CD4-positive, alpha-beta memory T cell (primary cell): ENCODE data around the gene ABHD15. TPM values are rescaled to one million over a fixed set of nuclear protein-coding genes. Genes with fewer than 3 reads are reported as not detected.

Experiments
- CTCF ChIA-PET: fragments of 350-600 bp; sonication (Branson Sonifier 250); formaldehyde crosslinking; loops from one replicate; lab custom pipeline; 2021; ENCODE audit warnings: inconsistent platforms; ENCODE audit not compliant: partially characterized antibody; lab: Charles Lee
- POLR2A ChIA-PET: fragments of 350-600 bp; sonication (Branson Sonifier 250); formaldehyde crosslinking; loops from one replicate; lab custom pipeline; 2021; ENCODE audit not compliant: partially characterized antibody; lab: Charles Lee
- DNase-seq, 5 donors: peaks; one replicate each; pipeline versions ENCODE4 v3.0.0 to v3.0.0-alpha.2; 2020 to 2022; ENCODE audit warnings: mixed read lengths in 1 of 5
- H3K27ac ChIP-seq: one replicate; pipeline ENCODE4 v1.7.0; 2013; ENCODE audit warnings: low read depth, low read length
- H3K27me3 ChIP-seq: 2 replicates; pipeline ENCODE4 v1.7.0; 2013; ENCODE audit warnings: mild to moderate bottlenecking, low read length, moderate library complexity; ENCODE audit not compliant: insufficient read depth
- H3K36me3 ChIP-seq: 2 replicates; pipeline ENCODE4 v1.7.0; 2013; ENCODE audit warnings: mild to moderate bottlenecking, low read length, moderate library complexity; ENCODE audit not compliant: insufficient read depth
- H3K4me1 ChIP-seq: 2 replicates; pipeline ENCODE4 v1.7.0; 2013; ENCODE audit warnings: mild to moderate bottlenecking, low read length, moderate library complexity; ENCODE audit not compliant: insufficient read depth
- H3K4me3 ChIP-seq, 2 donors: one replicate each; pipeline ENCODE4 v1.7.0; 2013; ENCODE audit warnings: low read length in 2 of 2, mild to moderate bottlenecking in 1 of 2
- H3K9me3 ChIP-seq, 2 donors: one replicate each; pipeline ENCODE4 v1.7.0; 2013; ENCODE audit warnings: low read length in 2 of 2, control low read depth in 1 of 2; ENCODE audit not compliant: control insufficient read depth in 1 of 2
- H3K27ac Mint-ChIP-seq, 7 donors: one replicate each; pipeline ENCODE4 v1.8.0; 2020 to 2021; ENCODE audit warnings: mixed read lengths in 7 of 7, mild to moderate bottlenecking in 6 of 7, inconsistent platforms in 3 of 7, moderate library complexity in 3 of 7
- H3K27me3 Mint-ChIP-seq, 2 donors: one replicate each; pipeline ENCODE4 v1.8.0; 2020 to 2021; ENCODE audit warnings: mixed read lengths in 2 of 2
- H3K36me3 Mint-ChIP-seq, 2 donors: one replicate each; pipeline ENCODE4 v1.8.0; 2020 to 2021; ENCODE audit warnings: mixed read lengths in 2 of 2, inconsistent platforms in 1 of 2, mild to moderate bottlenecking in 1 of 2
- H3K4me1 Mint-ChIP-seq, 4 donors: one replicate each; pipeline ENCODE4 v1.8.0; 2020 to 2021; ENCODE audit warnings: mixed read lengths in 4 of 4, mild to moderate bottlenecking in 1 of 4
- H3K4me3 Mint-ChIP-seq, 8 donors: one replicate each; pipeline ENCODE4 v1.8.0; 2020 to 2021; ENCODE audit warnings: mixed read lengths in 8 of 8, mild to moderate bottlenecking in 7 of 8, moderate library complexity in 6 of 8, inconsistent platforms in 3 of 8
- H3K9me3 Mint-ChIP-seq, 8 donors: one replicate each; pipeline ENCODE4 v1.8.0; 2020 to 2021; ENCODE audit warnings: mixed read lengths in 8 of 8, mild to moderate bottlenecking in 5 of 8, inconsistent platforms in 3 of 8, moderate library complexity in 1 of 8
- intact Hi-C: fragments of 100-400 bp; cut with micrococcal nuclease; formaldehyde crosslinking; loops from one replicate; pipeline ENCODE4 v1.15.1; 2023
- polyA plus RNA-seq, 2 donors: library from polyadenylated mRNA; unstranded; fragments of 300-500 nt; fragmentation: Illumina TruSeq; gene quantifications; one replicate each; pipeline ENCODE4 v1.2.3, GENCODE V29; 2021
- total RNA-seq, 2 experiments: library from RNA; stranded (reverse); gene quantifications; one replicate each; pipeline ENCODE4 v1.2.3, GENCODE V29; 2021

The ABHD15 gene
- total and polyA plus RNA-seq, 4 experiments from 2014 or later, result 8.2 to 18.8 (median 15.8) TPM

DNA sequence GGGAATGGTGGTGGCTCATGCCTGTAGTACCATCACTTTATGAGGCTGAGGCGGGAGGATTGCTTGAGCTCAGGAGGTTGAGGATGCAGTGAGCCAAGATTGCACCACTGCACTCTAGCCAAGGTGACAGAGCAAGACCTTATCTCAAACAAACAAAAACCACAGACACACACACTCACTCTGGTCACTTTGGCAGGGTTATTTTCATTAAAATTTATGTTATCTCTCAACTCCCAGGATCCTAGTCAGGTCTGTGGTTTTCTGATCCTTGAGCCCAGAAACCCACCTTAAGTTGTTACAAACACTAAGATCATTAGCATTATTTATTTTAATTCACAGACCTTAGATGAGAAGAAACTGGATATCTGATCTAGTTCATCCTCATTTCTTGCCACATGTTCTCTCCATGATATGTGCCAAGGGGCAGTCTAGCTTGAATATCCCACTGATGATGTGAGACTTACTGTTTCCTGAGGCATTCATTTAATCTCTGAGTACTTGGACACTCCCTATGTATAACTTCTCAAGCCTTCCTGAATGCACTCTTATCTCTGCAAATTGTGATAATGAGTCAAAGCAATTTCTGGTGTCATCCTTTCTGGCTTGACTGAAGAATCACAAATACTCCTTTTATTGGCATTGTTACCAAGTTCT lies 9.6 kb downstream of the ABHD15 start:
- H3K27ac Mint-ChIP-seq, result peak overlapping the region in 5 of 7 donors; percentile 6 to 74 (median 26)
- Histone ChIP-seq H3K4me3 (no peak overlapping the region), H3K27me3 (no peaks in the 10 kb centered on the region), H3K27ac (no peak overlapping the region), H3K9me3 (no peaks in the 10 kb centered on the region), H3K4me1 (peaks cover 20% of the 10 kb centered on the region), H3K36me3 (peaks cover 9% of the 10 kb centered on the region)
- no peaks in the 10 kb centered on the region for H3K27me3 Mint-ChIP-seq
- DNase-seq, result no peak
- POLR2A ChIA-PET, result interaction anchor here (2.2 kb wide), 1 partner anchor 9 kb away, joined by 12 read pairs; the partner anchor contains the start of gene ABHD15
- no peak overlapping the region for H3K4me3 Mint-ChIP-seq
- CTCF ChIA-PET, result interaction anchor here (0.7 to 1.4 kb wide), 6 partner anchors 11 to 187 kb away, joined by 3 to 4 read pairs (median 3); no protein-coding TSS in a partner anchor
- H3K9me3 Mint-ChIP-seq, result no peaks in the 10 kb centered on the region
- H3K4me1 Mint-ChIP-seq, result peaks cover 17 to 38% (median 22%) of the 10 kb centered on the region in 4 donors
- intact Hi-C loops, result no loop called here
- H3K36me3 Mint-ChIP-seq, result peaks cover 6% of the 10 kb centered on the region in 2 donors

DNA sequence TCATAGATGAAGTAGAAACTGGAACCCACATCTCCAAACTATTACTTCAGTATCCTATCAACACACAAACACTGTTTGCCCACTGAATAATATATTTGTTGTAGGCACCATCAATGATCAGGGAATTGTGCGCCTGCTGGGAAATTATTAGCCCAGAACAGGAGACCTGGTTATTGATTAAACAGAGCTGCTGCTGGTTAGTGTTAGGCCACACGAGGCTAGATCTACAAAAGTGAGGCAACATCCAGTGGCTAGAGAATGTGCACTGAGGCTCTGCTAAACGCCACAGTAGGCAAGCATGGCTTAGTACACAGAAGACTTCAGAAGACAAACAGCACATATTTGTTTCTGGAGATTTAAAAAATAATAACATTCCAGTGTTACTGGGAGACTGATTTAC lies 11.0 kb downstream of the ABHD15 start:
- CTCF ChIA-PET, result interaction anchor here (1.0 to 1.4 kb wide), 3 partner anchors 10 to 186 kb away, joined by 3 to 4 read pairs (median 3); no protein-coding TSS in a partner anchor

GRCh38 chr17:29549177-29549923 lies 17.5 kb downstream of the ABHD15 start:
- POLR2A ChIA-PET, result interaction anchor here (0.5 to 1.0 kb wide), 2 partner anchors 17 to 126 kb away, joined by 3 to 5 read pairs; no protein-coding TSS in a partner anchor
- no peak overlapping the region for H3K27ac ChIP-seq
- CTCF ChIA-PET, result interaction anchor here (0.6 to 1.7 kb wide), 2 partner anchors 12 to 20 kb away, joined by 3 to 5 read pairs; no protein-coding TSS in a partner anchor
- no peaks in the 10 kb centered on the region for H3K9me3 ChIP-seq
- H3K27me3 Mint-ChIP-seq, result no peaks in the 10 kb centered on the region
- H3K4me1 Mint-ChIP-seq, result peaks cover 3 to 18% (median 6%) of the 10 kb centered on the region in 4 donors
- H3K4me3 ChIP-seq, result no peak overlapping the region
- intact Hi-C loops, result no loop called here
- no peaks in the 10 kb centered on the region for H3K4me1 ChIP-seq
- DNase-seq, result no peak
- no peak overlapping the region for H3K4me3 Mint-ChIP-seq
- H3K36me3 Mint-ChIP-seq, result peaks cover 3 to 7% of the 10 kb centered on the region in 2 donors
- peak overlapping the region in 2 of 7 donors; percentile 41 to 64 for H3K27ac Mint-ChIP-seq
- H3K27me3 ChIP-seq, result no peaks in the 10 kb centered on the region
- H3K36me3 ChIP-seq, result no peaks in the 10 kb centered on the region
- H3K9me3 Mint-ChIP-seq, result no peaks in the 10 kb centered on the region

More for the DNA sequence above, 11.0 kb downstream of the ABHD15 start:
- Histone ChIP-seq H3K4me1 (peaks cover 9% of the 10 kb centered on the region), H3K4me3 (no peak overlapping the region), H3K27ac (no peak overlapping the region), H3K36me3 (no peaks in the 10 kb centered on the region), H3K9me3 (no peaks in the 10 kb centered on the region), H3K27me3 (no peaks in the 10 kb centered on the region)
- no peak overlapping the region for H3K27ac Mint-ChIP-seq
- H3K27me3 Mint-ChIP-seq, result no peaks in the 10 kb centered on the region
- H3K4me1 Mint-ChIP-seq, result peaks cover 10 to 29% (median 15%) of the 10 kb centered on the region in 4 donors
- POLR2A ChIA-PET, result interaction anchor here (2.2 kb wide), 1 partner anchor 10 kb away, joined by 12 read pairs; the partner anchor contains the start of gene ABHD15
- intact Hi-C loops, result no loop called here
- H3K9me3 Mint-ChIP-seq, result no peaks in the 10 kb centered on the region
- no peaks in the 10 kb centered on the region for H3K36me3 Mint-ChIP-seq
- no peak overlapping the region for H3K4me3 Mint-ChIP-seq
- no peak for DNase-seq

DNA sequence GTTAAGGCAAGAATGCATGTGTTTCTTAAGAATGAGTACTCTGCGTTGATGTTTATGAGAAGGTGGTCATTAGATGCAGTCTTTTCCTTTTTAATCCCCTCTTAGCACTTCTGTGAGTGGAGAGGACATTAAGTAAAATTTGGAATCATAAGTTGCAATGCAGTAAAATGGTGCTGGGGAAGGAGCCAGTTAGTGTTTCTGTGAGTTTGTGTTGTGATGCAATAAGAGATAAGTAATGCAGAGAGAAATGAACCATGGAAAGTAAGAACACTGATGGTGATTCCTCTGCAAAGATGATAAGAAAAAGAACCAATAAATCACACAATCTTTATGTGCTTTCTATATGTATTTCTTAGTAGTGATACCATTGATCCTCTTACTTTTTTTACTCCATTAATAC lies 20.0 kb downstream of the ABHD15 start:
- Mint-ChIP-seq H3K27me3 (no peaks in the 10 kb centered on the region), H3K4me1 (peaks cover 3 to 18% (median 6%) of the 10 kb centered on the region in 4 donors), H3K36me3 (peaks cover 22 to 28% of the 10 kb centered on the region in 2 donors), H3K4me3 (no peak overlapping the region), H3K27ac (peak overlapping the region in 1 of 7 donors; percentile 82), H3K9me3 (no peaks in the 10 kb centered on the region)
- intact Hi-C loops, result no loop called here
- Histone ChIP-seq H3K4me3 (no peak overlapping the region), H3K4me1 (no peaks in the 10 kb centered on the region), H3K36me3 (peaks cover 20% of the 10 kb centered on the region), H3K27ac (no peak overlapping the region), H3K27me3 (no peaks in the 10 kb centered on the region), H3K9me3 (no peaks in the 10 kb centered on the region)
- ChIA-PET CTCF (no interaction called here), POLR2A (no interaction called here)
- DNase-seq, result no peak

DNA sequence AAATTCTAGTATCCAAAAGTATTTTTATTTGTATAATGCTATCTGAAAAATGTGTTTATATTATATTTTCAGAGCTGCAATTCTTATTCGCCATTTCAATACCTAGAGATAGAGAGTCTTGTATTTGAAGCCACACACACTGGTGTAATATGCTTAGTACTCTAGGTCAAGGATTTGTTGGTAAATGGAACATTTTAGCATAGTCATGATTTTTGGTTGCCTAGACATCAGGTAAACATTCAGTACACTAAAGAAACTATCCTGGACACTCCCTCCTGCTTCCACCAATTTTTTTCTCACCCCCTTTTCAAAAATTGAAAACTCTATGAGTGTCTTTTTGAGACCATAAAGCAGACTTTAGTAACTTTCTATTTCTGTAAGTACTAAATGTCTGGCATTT lies 20.8 kb downstream of the ABHD15 start:
- Histone ChIP-seq H3K9me3 (no peaks in the 10 kb centered on the region), H3K27me3 (no peaks in the 10 kb centered on the region), H3K27ac (no peak overlapping the region), H3K36me3 (peaks cover 20% of the 10 kb centered on the region), H3K4me1 (no peaks in the 10 kb centered on the region), H3K4me3 (no peak overlapping the region)
- intact Hi-C loops, result no loop called here
- ChIA-PET CTCF (interaction anchor here (3.3 kb wide), 1 partner anchor 11 kb away, joined by 21 read pairs; no protein-coding TSS in a partner anchor), POLR2A (no interaction called here)
- H3K27ac Mint-ChIP-seq, result no peak overlapping the region
- peaks cover 3 to 18% (median 6%) of the 10 kb centered on the region in 4 donors for H3K4me1 Mint-ChIP-seq
- H3K27me3 Mint-ChIP-seq, result no peaks in the 10 kb centered on the region
- H3K9me3 Mint-ChIP-seq, result no peaks in the 10 kb centered on the region
- no peak for DNase-seq
- H3K4me3 Mint-ChIP-seq, result no peak overlapping the region
- peaks cover 22 to 28% of the 10 kb centered on the region in 2 donors for H3K36me3 Mint-ChIP-seq

DNA sequence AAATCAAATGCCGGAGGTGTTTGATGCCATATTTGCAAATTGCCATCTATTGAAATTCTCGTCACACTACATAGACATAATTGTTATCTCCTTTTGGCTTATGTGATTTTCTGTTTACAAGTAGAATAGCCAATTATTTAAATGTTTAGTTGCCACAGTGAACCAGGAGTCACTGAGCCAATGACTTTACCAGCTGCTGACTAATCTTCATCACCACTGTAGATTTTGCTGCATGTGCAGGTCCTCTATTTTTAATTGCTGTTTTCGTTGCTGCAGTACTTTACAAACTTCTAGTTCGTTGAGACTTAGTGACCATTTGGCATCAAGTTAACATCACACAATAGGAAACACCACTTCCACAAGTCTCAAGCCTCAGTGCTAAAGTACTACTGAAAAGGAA lies 22.8 kb downstream of the ABHD15 start:
- peaks cover 27 to 33% of the 10 kb centered on the region in 2 donors for H3K36me3 Mint-ChIP-seq
- intact Hi-C loops, result no loop called here
- CTCF ChIA-PET, result interaction anchor here (1.3 to 3.3 kb wide), 2 partner anchors 9 to 174 kb away, joined by 7 to 21 read pairs; no protein-coding TSS in a partner anchor

More for the DNA sequence above, 22.8 kb downstream of the ABHD15 start:
- no peak for DNase-seq
- H3K4me1 Mint-ChIP-seq, result peaks cover 3 to 14% (median 3%) of the 10 kb centered on the region in 4 donors
- H3K27ac Mint-ChIP-seq, result no peak overlapping the region
- POLR2A ChIA-PET, result no interaction called here
- Histone ChIP-seq H3K36me3 (peaks cover 26% of the 10 kb centered on the region), H3K4me3 (no peak overlapping the region), H3K9me3 (no peaks in the 10 kb centered on the region), H3K4me1 (no peaks in the 10 kb centered on the region), H3K27me3 (no peaks in the 10 kb centered on the region), H3K27ac (no peak overlapping the region)
- H3K9me3 Mint-ChIP-seq, result no peaks in the 10 kb centered on the region
- H3K27me3 Mint-ChIP-seq, result no peaks in the 10 kb centered on the region
- H3K4me3 Mint-ChIP-seq, result no peak overlapping the region
